OCI-LY7 (cell line): ENCODE measurements around the gene PRPF18.

Experiments
- EZH2phosphoT487 ChIP-seq: fragments of 200-600 bp; sonication (generic); IDR thresholded peaks from 2 replicates; pipeline ENCODE4 v1.6.1; 2018; ENCODE audit warnings: low read depth, borderline replicate concordance, mild to moderate bottlenecking, mixed run types, antibody characterized with exemption, low read length, moderate library complexity, mixed read lengths
- TF ChIP-seq, protein P1 (sequence below): fragments of 200-600 bp; sonication (generic); conservative IDR thresholded peaks from 2 replicates; pipeline ENCODE4 v1.5.1; 2014; ENCODE audit warnings: mild to moderate bottlenecking, antibody characterized with exemption, low read length, moderate library complexity, mixed read lengths

DNA sequence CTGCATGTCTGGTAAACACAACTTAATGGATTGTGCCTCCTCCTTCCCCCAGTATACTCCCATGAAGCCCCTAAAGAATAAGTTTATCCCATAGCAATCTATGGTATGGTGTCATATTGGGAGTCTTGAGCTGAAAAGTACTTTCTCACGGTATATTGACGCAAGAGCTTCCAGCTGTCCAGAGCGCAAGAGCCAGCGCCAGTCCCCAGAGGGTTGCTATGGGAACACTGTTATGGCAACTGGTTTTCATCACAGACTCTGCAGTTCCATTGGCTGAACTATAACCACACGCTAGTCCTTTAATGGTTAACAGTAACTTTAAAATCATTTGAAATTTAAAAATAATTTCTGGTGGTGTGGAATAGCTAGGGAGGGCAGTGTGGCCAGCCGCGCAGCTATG, 46.9 kb downstream of the PRPF18 start:
- TF ChIP-seq, protein P1, sequence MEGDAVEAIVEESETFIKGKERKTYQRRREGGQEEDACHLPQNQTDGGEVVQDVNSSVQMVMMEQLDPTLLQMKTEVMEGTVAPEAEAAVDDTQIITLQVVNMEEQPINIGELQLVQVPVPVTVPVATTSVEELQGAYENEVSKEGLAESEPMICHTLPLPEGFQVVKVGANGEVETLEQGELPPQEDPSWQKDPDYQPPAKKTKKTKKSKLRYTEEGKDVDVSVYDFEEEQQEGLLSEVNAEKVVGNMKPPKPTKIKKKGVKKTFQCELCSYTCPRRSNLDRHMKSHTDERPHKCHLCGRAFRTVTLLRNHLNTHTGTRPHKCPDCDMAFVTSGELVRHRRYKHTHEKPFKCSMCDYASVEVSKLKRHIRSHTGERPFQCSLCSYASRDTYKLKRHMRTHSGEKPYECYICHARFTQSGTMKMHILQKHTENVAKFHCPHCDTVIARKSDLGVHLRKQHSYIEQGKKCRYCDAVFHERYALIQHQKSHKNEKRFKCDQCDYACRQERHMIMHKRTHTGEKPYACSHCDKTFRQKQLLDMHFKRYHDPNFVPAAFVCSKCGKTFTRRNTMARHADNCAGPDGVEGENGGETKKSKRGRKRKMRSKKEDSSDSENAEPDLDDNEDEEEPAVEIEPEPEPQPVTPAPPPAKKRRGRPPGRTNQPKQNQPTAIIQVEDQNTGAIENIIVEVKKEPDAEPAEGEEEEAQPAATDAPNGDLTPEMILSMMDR: no peak
- TF ChIP-seq EZH2phosphoT487: no peak
